ENCODE data around the gene ADORA2B.
"Not testable (repeated sequence)": the region's sequence is repeated elsewhere in the genome, so short reads cannot be mapped to it uniquely, and the experiment has no call there.

Gene ADORA2B

DNA sequence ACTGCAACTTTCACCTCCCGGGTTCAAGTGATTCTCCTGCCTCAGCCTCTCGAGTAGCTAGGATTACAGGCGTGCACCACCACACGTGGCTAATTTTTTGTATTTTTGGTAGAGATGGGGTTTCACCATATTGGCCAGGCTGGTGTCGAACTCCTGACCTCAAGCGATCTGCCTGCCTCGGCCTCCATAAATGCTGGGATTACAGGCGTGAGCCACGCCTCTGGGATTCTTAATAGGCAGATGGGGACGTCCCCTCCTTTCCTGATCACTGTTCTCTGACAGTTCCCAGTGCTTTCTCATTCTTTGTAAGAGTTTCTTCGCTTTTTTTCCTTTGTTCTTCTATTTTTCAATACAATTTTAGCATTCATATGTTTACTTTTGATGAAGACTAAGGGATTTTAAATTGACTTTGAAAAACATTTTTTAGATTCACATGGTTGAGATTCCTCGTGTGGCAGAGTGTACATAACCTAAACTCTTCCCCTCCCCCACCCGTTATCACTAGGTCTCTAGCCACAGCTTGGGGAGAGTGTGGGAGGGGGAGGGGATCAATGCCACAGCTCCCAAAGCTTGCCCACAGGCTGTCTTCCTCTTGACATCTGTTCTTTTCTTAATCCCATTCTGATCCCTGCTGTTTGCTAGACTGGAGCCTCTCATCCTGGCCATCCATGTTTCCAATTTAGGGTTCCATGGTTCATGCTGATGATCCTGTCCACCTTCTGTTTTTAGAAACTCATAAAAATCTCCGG is 11.0 kb downstream of the ADORA2B start:
- no peak for DNase-seq (ENCODE audit: low spot score)

DNA sequence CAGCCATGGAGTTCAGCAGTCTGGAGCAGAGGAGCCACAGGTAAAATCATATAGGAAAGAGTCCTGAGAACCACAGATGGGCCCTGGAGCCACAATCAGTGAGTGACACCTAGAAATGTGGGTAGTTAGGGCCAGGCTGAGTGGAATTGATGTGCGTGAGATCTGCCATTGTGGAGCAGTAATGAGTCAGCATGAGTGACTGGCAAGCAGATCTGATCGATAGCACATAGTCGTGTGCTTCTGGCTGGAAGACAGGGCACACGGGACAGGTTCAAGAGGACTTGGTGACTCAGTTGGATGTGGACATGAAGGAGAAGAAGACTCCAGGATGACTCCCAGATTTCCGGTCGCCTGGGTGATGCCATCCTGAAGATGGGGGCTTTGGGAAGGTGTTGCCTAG is 12.3 kb downstream of the ADORA2B start:
- DNase-seq (ENCODE audit: low spot score), result no peak

DNA sequence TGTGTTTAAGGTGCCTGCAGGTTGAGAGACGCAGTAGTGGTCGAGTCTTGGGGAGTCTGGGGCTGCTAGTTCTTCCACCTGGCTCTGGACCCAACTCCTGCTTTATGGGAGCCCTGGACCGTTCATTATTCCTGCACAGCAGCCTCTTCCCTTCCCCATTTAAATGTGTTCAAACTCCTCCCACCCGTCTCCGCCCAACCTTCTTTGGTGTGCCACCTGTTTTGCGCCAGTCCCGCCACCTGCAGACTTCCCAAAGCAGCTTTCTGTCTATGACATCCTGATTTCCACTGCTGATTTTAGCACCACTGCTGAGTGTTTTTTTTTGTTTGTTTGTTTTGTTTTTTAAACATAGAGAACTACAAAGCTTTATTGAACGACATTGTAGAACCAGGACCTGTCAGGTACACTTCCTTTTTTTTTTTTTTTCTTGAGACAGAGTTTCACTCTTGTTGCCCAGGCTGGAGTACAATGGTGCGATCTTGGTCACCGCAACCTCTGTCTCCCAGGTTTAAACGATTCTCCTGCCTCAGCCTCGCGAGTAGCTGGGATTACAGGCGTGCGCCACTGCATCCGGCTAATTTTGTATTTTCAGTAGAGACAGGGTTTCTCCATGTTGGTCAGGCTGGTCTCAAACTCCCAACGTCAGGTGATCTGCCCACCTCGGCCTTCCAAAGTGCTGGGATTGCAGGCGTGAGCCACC is 12.8 kb downstream of the ADORA2B start:
- no peak for DNase-seq (ENCODE audit: low spot score)

DNA sequence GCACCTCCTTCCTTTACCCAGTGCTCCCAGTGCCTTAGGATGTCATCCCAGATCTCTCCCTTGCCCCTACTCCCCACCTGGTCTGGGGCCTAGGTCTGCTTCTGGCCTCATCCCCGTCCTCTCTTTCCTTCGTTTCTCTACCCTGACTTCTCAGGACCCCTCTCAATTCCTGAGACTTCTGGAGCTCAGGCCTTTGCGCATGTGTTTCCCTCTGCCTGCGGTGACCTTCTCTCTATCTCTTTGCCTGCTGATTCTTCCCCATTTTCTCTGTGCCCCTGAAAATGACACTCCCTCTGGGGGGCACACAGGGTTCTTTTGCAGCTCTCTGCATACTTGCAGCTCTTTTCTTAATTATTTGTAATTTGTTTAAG is 13.5 kb downstream of the ADORA2B start:
- DNase-seq (ENCODE audit: low spot score), result no peak

DNA sequence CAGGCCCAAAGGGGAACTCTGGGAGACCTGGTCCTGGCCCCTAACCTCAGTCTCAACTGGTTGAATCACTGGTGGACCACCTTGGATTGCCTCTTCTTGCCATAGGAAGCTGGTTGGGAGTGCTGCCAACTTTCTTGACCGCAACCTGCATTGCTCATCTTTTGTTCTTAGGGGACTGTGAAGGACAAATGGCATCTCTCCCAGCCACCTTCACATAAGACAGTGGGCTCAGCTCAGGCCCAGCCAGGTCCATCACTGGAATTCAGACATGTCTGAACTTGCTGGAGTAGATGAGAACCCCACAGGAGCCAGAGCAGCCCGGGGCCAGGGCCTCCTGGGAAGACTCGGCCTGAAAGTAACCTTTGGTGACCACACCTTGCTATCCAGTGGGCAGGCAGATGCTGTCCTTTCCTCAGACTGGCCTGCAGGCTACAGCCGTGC is 18.8 kb downstream of the ADORA2B start:
- DNase-seq (ENCODE audit: low spot score), result no peak

DNA sequence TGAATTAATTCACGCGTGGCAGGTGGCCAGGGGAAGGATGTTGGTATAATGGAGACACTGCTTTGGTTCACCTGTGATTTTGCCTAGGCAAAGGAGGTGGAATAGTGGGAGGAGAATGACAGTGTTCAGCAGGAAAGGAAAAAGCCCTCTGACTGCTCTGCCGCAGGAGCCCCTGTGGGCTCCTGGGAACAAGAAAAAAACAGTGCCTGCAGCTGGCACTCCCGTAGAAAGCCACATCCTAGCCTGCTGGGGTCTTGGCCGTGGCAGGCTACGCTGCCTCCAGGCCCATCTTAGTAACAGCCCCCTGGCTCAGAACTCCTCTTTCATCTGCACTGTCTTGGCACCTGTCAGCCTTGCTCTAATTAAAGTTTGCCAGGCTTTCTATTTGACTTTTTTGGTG is 20.6 kb downstream of the ADORA2B start:
- no peak for DNase-seq (ENCODE audit: low spot score)

DNA sequence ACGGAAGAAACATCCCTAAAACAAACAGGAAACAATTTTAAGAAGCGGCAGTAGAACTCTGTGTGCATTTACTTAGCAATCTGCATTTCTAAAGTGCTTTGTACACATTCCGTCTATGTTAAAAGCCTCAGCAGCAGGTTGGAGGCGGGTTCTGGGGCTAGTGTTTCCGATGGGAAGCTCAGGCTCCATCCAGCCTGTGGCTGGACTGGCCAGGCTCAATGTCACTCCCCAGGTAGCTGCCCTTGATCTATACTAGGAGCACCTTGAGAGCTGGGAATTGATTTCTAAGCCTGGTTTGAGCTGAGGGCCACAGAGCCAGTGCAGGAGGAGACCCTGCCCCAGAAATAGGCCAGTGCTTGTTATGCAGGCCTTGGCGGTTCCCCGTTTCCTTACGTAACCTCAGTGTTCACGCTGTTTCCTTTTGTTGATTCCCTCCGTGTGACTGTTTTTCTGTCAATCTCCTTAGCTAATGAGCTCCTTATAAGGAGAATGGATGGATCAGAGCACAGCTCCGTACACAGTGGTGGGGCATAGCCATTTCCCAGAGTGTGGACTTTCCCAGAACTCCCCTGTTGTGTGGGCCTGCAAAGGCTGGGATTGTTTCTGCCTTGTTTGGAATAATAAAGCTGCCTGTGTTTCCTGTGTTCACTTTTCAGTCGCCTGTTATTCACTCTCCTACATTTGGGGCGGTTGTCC is 21.4 kb downstream of the ADORA2B start:
- DNase-seq (ENCODE audit: low spot score), result peak; percentile 71

DNA sequence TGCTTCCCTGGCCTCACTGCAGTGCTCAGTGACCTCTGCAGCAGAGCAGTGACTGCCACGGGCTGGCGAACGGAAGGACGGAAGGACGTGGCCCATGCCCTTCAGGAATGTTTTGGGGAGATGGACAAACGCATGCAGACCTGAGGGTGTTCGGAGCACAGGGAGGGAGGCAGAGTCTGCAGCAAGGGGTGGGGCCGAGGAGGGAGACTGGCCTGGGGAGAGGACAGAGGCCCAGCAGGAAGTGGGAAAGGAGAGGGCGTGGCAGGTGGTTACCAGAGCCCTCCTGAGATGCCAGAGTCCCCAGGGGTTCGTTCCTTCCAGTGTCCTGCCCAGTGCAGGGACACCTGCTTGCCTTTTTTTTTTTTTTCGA is 21.9 kb downstream of the ADORA2B start:
- DNase-seq (ENCODE audit: low spot score), result peak; percentile 67

DNA sequence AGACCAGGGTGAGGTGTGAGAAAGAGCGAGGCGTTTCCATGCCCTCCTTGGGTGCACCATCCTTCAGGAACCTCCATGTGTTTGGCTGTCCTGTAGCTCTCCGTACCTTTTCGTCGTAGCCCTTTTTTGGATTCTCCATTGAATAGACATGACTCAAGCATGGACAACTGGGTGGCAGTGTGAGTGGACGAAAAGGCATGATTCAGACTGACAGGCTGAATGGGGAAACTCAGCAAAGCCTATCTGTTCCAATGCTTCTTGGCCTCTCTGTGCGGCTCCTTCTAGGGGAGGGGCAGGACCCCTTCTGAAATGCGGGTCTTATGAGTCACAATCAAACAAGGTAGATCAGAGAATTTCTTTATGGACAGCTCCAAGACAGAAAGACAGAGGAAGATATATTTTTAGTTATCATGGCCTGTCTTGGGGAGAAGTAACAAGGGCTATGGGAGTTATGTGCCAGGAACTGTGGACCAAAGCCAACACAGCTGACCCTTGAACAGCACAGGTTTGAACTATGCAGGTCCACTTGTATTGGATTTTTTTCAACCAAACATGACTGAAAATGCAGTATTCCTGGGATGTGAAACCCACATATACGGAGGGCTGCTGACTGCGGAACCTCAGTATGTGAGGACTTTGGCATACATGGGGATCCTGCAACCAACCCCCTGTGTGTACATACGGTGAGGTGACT is 22.9 kb downstream of the ADORA2B start:
- no peak for DNase-seq (ENCODE audit: low spot score)

DNA sequence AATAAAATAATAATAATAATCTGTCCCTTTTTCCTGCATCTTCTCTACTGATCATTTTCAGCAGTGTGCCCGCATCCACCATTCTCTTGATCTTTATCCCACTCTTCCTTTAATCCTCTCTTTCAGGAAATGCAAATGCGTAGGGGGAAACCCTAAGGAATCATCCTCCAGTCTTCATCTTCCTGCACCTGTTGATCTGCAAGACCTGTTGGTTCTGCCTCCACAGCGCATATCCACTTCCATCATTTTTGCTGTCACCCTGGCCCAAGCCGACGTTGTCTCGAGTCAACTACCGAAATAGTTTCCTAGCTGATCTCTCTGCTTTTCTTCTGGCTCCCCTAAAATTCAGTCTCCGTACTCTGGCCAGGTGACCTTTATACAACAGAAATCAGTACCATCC is 24.5 kb downstream of the ADORA2B start:
- no peak for DNase-seq (ENCODE audit: low spot score)

DNA sequence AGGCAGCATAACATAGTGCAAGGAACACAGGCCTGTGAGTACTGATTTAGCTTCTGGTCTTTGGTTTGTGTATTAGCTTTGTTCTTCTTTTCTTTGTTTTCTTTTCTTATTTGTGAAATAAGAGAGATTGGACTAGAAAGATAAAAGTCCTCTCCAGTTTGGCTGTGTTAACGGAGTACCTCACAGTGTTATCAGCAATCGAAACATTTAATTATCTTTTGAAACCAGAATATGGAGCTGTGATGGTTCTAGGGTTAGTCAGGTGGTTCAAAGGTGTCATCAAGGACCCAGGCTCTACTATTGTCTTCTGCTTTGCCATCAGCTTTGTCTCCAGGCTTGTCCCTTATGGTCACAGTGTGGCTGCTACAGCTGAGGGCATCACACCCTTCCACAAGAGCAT is 25.6 kb downstream of the ADORA2B start:
- DNase-seq (ENCODE audit: low spot score), result no peak

DNA sequence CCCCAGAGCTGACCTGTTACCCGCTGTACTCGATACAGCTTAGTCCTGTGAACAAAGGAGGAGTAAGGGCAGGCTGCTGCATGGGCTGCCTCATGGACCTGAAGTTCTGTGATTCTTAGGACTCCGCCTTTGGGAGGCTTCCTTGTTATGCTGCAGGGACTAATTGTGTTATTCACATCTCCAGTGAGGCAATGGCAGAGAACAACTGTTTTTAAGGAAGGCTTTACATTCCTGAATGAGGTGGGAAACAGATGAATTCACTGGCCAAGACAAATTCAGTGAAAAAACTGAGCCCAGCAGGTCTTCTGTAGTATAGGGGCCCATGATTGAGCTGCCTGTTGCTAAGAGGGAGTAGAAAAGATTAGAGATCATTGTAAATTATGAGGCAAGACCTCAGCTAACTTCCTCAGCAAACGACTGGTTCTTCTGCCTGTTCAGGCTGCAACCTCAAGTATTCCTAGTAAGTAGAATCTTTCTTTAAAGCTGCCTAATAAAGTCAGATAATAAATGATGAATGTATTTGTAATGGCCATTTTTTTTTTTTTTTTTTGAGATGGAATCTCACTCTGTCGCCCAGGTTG is 26.3 kb downstream of the ADORA2B start:
- DNase-seq (ENCODE audit: low spot score), result no peak

DNA sequence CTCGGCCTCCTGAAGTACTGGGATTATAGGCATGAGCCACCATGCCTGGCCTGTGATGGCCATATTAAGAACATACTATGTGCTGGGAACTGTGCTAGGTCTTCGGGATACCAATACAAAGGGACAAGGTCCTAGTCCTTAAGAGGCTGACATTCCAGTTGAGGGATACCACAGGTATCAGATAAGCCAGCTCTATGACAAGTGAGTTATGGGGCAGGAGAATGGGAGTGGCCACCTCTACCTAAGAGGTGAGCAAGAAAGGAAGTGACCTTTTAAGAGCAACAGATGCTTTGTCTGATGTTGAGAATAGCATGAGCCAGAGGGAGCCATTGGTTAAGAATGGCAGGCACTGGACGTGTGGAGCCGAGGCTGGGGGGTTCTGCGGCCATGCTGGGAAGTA is 27.0 kb downstream of the ADORA2B start:
- no peak for DNase-seq (ENCODE audit: low spot score)

DNA sequence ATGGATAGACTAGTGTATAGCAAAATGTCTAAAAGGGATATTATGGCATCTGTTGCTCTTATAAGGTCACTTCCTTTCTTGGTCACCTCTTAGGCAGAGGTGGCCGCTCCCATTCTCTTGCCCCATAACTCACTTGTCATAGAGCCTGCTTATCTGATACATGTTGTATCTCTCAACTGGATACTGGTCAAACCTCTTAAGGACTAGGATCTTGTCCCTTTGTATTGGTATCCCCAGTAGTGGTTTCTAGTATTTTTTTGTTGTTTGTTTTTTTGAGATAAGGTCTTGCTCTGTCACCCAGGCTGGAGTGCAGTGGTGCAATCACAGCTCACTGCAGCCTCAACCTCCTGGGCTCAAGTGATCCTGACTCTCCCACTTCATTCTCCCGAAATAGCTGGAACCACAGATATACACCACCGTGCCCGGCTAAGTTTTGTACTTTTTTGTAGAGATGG is 27.6 kb downstream of the ADORA2B start:
- DNase-seq (ENCODE audit: low spot score), result no peak

DNA sequence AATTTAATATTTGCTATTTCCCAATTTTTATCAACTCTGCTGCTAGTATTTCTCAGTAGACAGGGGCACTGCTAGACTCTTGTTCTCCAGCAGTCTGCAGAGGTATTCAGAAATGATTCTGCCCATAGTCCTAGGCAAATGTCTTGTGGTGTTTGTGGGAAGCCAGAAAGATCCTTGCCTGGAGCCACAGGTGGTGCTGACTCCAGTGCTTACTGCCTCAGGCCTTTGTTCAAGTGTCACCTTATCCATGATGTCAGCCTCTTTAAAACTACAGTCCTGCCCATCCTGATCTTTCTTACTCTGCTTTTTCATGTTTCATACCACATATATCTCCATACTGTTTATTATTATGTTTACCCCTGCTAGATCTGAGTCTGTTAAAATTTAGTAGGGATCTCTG is 28.1 kb downstream of the ADORA2B start:
- no peak for DNase-seq (ENCODE audit: low spot score)

DNA sequence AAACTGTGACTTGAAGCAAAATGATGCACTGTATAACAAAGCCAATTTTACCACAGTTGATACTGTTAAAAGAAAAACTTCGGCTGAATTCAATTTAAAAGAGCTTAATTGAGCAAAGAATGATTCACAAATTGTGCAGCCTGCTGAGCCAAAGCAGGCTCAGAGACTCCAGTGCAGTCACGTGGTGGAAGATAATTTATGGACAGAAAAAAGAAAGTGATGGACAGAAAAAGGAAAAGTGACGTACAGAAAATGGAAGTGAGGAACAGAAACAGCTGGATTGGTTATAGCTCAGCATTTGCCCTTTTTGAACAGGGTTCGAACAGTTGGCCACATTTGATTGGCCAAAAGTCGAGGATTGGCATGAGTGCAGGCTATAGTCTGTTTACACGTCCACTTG is 28.9 kb downstream of the ADORA2B start:
- no peak for DNase-seq (ENCODE audit: low spot score)

DNA sequence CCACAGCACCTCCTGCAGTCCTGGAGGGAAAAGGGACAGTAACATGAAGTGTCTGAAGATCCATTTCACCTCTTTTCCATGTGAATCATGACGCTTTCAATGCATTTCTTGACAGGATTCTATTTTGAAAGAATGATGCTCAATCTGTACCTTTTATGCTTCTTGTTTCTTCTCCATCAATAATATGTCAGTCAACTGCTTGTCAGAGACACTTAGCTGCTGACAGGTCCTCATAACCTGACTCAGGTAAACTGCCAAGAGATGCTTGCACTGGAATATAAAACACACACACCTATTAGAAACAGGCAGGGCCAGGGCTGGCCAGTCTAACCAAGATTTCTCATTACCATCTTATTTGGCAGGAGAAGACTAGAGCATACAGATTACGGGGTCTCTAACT is 33.0 kb downstream of the ADORA2B start:
- DNase-seq (ENCODE audit: low spot score), result no peak

DNA sequence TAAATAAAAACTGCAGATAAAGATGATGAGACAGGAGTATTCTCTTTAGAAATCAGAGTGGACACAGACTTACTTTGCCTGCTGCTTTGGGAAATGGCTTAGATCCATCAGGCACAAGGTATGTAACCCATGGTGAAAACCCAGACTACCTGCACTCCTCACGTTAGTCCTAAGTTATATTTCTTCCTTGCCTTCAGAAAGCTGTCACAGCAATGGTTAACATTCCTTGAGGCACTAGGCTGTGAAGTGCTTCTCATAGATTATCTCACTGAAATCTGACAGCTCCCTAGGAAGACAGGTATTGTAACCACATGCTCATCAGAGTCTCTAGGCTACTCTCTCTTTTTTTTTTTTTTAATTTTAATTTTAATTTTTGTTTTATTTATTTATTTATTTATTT is 33.7 kb downstream of the ADORA2B start:
- DNase-seq (ENCODE audit: low spot score), result no peak

DNA sequence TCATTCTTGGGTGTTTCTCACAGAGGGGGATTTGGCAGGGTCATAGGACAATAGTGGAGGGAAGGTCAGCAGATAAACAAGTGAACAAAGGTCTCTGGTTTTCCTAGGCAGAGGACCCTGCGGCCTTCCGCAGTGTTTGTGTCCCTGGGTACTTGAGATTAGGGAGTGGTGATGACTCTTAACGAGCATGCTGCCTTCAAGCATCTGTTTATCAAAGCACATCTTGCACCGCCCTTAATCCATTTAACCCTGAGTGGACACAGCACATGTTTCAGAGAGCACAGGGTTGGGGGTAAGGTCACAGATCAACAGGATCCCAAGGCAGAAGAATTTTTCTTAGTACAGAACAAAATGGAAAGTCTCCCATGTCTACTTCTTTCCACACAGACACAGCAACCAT is 34.1 kb downstream of the ADORA2B start:
- not testable (repeated sequence) for DNase-seq (ENCODE audit: low spot score)

DNA sequence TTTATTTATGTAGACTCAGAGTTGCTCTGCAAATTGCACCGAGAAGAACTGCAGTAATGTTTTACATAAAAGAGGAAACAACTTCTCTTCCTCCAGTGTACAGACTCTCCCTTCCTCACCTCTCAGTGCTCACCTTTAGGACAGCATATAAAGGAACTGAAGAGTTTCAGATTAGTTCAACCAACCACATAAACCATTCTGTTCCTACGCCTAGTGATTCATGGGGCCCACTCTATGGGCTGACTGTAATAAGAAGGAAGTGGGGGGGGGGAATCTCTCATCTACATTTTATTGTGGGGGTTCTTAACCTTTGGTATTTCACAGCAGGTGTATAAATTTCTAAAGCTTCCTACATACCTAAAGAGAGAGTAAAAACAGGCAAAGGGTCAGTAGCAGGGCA is 36.3 kb downstream of the ADORA2B start:
- no peak for DNase-seq (ENCODE audit: low spot score)

DNA sequence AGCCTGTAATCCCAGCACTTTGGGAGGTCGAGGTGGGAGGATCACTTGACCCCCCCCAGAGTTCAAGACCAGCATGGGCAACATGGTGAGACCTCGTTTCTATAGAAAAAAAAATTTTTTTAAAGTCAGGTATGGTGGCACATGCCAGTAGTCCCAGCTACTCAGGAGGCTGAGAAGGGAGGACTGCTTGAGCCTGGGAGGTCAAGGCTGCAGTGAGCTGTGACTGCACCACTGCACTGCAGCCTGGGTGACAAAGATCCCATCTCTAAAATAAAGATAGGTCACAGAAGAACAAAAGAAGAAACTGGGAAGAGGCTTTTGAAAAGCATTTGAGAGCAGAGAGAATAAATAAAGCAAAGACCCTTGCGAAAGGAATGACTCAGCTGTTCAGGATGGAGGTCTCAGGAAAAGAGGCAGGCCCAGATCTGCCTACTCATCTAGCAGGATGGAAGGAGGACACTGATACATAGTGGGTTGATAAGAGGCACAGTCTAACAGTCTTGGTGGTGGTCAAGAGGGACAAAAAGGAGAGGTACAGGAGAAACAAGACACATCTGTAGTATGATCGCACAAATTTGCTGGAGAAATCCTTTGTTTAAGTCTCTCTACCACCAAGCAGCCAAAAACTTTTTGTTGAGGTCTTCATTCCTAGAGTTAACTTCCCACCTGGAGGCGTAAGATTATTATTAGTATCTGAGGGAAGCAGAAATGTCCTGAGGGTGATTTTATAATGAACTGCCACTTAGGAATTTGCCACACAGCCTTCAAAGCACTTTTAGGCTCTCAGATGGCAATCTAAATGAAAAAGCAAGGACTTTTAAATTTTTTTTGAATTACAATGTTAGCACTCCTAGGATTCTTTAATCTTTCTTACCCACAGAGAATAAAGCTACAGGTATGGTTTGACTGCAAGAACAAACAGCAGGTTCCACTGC is 37.0 kb downstream of the ADORA2B start:
- DNase-seq (ENCODE audit: low spot score), result no peak
